Measurements from ENCODE around the gene EIF3D.

Gene EIF3D

DNA sequence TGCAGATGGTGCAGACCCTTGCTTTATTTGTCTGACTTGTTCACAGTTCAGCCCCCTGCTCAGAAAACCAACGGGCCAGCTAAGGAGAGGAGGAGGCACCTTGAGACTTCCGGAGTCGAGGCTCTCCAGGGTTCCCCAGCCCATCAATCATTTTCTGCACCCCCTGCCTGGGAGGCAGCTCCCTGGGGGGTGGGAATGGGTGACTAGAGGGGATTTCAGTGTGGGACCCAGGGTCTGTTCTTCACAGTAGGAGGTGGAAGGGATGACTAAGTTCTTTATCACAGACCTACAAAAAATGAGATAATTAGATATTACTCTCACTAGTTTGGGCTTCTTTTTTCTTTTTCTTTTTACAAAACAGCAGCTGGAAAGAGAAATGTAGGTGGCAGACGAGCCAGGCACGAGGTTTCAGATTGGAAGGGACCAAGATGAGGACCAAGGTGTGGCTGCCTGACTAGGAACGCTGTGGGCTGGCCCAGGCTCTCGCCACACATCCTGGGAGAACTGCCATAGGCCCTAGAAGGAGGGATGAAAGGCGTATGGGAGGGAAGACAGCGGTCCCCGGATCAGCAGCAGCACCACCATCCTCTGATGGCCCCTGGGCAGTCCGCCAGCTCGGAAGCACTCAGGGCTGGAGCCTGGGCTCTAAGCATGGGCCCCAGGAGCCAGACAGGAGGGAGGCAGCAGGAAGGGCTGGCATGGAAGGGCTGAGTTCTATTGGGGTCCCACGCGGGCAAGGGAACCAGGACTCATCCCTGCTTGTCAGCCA, 61.7 kb downstream of the EIF3D start:
- no peak for DNase-seq (ENCODE audit: low spot score)

GRCh38 chr22:36466258-36466657, 62.7 kb downstream of the EIF3D start:
- DNase-seq (ENCODE audit: low spot score) = no peak

GRCh38 chr22:36465232-36466021, 63.5 kb downstream of the EIF3D start:
- DNase-seq (ENCODE audit: low spot score) = peak; percentile 39

GRCh38 chr22:36464715-36465231, 64.2 kb downstream of the EIF3D start:
- DNase-seq (ENCODE audit: low spot score) = no peak

DNA sequence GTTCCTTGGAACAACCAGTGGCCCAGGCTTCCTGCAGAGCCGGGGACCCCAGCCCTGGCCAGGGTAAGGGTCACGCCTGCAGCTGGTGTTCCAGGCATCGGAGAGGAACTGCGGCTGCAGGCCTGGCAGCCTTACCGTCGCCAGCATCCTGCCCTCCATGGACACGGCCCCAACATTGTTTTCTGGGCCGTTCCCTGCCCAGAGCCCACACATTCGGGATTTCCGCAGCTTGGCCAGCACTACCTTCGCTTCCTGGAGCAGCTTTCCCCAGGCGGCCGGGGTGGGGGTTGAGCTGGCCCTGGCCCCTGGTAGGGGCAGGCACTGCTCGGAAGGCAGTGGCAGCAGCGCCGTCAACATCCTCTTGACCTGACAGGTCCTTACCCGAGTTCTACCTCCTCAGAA, 65.2 kb downstream of the EIF3D start:
- DNase-seq (ENCODE audit: low spot score) = no peak

DNA sequence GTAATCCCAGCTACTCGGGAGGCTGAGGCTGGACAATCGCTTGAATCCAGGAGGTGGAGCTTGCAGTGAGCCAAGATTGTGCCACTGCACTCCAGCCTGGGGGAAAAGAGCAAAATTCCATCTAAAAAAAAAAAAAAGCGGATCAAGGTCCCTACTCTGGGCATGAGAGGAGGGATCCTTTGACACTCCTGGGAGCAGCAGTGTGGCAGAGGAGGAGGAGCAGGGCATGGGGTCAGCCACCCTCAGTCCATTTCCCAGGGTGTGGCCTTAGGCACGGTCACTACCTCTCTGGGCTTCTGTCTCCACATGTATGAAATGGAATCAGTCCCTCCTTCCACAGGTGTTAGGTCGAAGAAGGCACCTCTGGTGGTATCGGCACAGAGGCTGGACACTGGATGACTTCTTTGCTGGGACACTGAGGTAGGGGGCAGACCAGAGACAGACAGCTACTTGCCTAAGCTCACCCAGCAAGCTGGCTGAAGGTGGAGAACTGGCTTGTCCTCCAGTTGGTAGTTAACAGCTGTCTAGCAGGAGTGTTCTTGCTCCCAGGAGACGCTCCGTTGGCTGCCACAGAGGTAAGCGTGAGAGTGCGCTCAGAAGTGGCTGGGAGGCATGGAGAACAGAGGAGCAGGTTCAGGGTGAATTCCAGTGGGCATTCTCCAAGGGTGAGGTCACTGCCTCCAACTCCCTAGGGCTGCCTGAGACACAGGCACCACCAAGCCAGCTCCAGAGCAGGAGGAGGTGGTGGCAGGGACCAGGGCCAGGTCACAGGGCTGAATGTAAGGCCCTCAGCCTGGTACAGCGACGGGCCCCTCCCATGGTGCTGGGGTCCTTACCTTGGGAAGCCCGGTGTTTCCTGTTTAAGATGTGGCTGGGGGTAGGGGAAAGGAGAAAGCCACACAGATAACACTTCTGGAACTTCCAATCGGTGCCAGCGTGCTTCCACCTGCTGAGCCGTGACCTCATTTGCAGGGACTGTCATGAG, 67.0 kb downstream of the EIF3D start:
- no peak for DNase-seq (ENCODE audit: low spot score)

Measured in putamen (tissue), 1 donor.